ENCODE data around the gene GNPAT. TPM values are rescaled to one million over a fixed set of nuclear protein-coding genes. Genes with fewer than 3 reads are reported as not detected.
"Not testable (repeated sequence)": the region's sequence is repeated elsewhere in the genome, so short reads cannot be mapped to it uniquely, and the experiment has no call there.

Gene GNPAT
- total RNA-seq, 3 donors from 2014 or later = 31.7 to 45.8 (median 32.7) TPM

DNA sequence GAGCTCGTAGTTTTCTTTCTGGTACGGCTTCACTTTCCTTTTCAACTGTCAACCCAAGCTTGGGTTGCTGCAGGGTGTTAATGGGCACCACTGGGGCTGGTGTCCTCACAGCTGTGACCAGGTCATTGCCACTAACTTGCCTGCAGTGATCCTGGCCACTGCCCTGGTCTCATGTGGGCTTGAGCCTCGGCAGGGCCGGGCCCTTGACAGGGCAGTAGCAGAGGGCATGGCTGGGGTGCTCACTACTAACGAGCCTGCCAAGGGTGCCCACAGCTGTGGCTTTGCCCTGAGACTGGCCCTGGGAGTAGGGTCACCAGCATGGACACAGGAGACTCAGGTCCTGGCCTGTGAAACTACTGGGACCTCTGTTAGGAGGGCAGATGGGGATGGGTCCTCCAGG lies 31.5 kb upstream of the GNPAT start:
- Histone ChIP-seq H3K9me3 (no peaks in the 10 kb centered on the region), H3K4me3 (no peak overlapping the region), H3K4me1 (ENCODE audit: low read depth) (peaks cover 8% of the 10 kb centered on the region), H3K36me3 (ENCODE audit: low read depth) (no peaks in the 10 kb centered on the region)
- no peak for DNase-seq
- no peak for TF ChIP-seq CTCF (IDR thresholded peaks at IDR 0.05)
- no peak for ATAC-seq
- intact Hi-C loops (cut with DNase I, micrococcal nuclease) = loop anchor here in 1 of 2 donors (10.0 kb wide), 1 partner anchor 415 kb away; no protein-coding TSS in a partner anchor

GRCh38 chr1:231210126-231210525 lies 30.9 kb upstream of the GNPAT start:
- peaks cover 8% of the 10 kb centered on the region for H3K4me1 ChIP-seq (ENCODE audit: low read depth)
- ATAC-seq = no peak
- intact Hi-C loops (cut with DNase I, micrococcal nuclease) = loop anchor here in 1 of 2 donors (5.0 kb wide), 1 partner anchor 293 kb away; no protein-coding TSS in a partner anchor
- H3K9me3 ChIP-seq = no peaks in the 10 kb centered on the region
- H3K4me3 ChIP-seq = no peak overlapping the region
- no peak for DNase-seq
- H3K36me3 ChIP-seq (ENCODE audit: low read depth) = no peaks in the 10 kb centered on the region
- TF ChIP-seq CTCF (IDR thresholded peaks at IDR 0.05) = no peak

GRCh38 chr1:231211005-231211857 lies 29.8 kb upstream of the GNPAT start:
- H3K36me3 ChIP-seq (ENCODE audit: low read depth) = no peaks in the 10 kb centered on the region
- H3K4me3 ChIP-seq = no peak overlapping the region
- intact Hi-C loops (cut with DNase I, micrococcal nuclease) = loop anchor here in 1 of 2 donors (5.0 kb wide), 1 partner anchor 294 kb away; no protein-coding TSS in a partner anchor
- H3K9me3 ChIP-seq = no peaks in the 10 kb centered on the region
- TF ChIP-seq CTCF (IDR thresholded peaks at IDR 0.05) = peak; percentile 87
- ATAC-seq (peak; percentile 96), DNase-seq (peak; percentile 91 to 95 (median 93))
- peaks cover 10% of the 10 kb centered on the region for H3K4me1 ChIP-seq (ENCODE audit: low read depth)

DNA sequence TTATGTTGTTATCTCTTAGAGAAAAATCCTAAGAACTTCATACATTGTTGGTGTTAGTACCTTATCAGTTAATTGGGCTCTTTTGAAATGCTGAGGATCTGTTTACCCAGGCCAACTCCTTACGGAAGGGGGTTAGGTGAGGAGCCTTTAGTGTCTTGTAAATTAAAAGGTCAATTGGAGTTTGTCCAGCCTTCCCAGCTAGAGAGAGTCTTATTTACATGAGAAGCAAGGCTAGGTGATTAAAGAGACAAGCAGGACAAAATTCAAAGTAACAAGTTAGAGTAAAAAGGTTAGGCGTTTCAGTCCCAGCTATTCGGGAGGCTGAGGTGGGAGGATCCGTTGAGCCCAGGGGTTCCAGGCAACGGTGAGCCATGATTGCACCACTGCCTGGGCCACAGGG lies 28.7 kb upstream of the GNPAT start:
- peak; percentile 17 for ATAC-seq
- intact Hi-C loops (cut with DNase I, micrococcal nuclease) = loop anchor here in 1 of 2 donors (5.0 kb wide), 1 partner anchor 295 kb away; no protein-coding TSS in a partner anchor
- not testable (repeated sequence) for H3K4me3 ChIP-seq; H3K9me3 ChIP-seq; H3K36me3 ChIP-seq (ENCODE audit: low read depth)
- H3K4me1 ChIP-seq (ENCODE audit: low read depth) = peaks cover 14% of the 10 kb centered on the region
- DNase-seq = peak in 1 of 3 donors; percentile 53

- ATAC-seq (no peak), DNase-seq (no peak)
Observed at GRCh38 chr1:231213831-231214573, 27.0 kb upstream of the GNPAT start.

More at GRCh38 chr1:231213831-231214573, 27.0 kb upstream of the GNPAT start:
- TF ChIP-seq CTCF (IDR thresholded peaks at IDR 0.05) = no peak
- peaks cover 14% of the 10 kb centered on the region for H3K4me1 ChIP-seq (ENCODE audit: low read depth)
- no peaks in the 10 kb centered on the region for H3K9me3 ChIP-seq
- H3K36me3 ChIP-seq (ENCODE audit: low read depth) = no peaks in the 10 kb centered on the region
- intact Hi-C loops (cut with DNase I, micrococcal nuclease) = loop anchor here in 1 of 2 donors (5.0 kb wide), 1 partner anchor 297 kb away; no protein-coding TSS in a partner anchor
- H3K4me3 ChIP-seq = no peak overlapping the region

Measured in mucosa of descending colon (tissue), 3 donors.